HCT116 (cell line): ENCODE data around the gene CD200. TPM values are rescaled to one million over a fixed set of nuclear protein-coding genes. Genes with fewer than 3 reads are reported as not detected.

ENCODE experiments used
- ATAC-seq: fragments of 200-7000 bp; cut with Tn5 transposase; 2 replicates; pipeline ENCODE4 v1.9.1; 2020; ENCODE audit warnings: mild to moderate bottlenecking, moderate library complexity
- BruUV-seq: library from RNA; stranded (reverse); fragments of 400-500 nt; replicated peaks from 2 replicates; lab custom pipeline; 2021; lab: Mats Ljungman, UMichigan
- CTCF ChIA-PET: fragments of 300-600 bp; sonication (Branson Sonifier 250); formaldehyde crosslinking; loops from one replicate; lab custom pipeline; 2021; ENCODE audit warnings: antibody characterized with exemption; lab: Charles Lee
- POLR2A ChIA-PET: fragments of 300-600, 350-600 bp; sonication (Branson Sonifier 250); formaldehyde crosslinking; loops from one replicate; lab custom pipeline; 2021; ENCODE audit warnings: antibody characterized with exemption; lab: Charles Lee
- RAD21 ChIA-PET, 2 experiments: fragments of 300-600 bp; sonication (Branson Sonifier 250); formaldehyde crosslinking; loops; one replicate each; lab custom pipeline; 2023; ENCODE audit warnings: low total read pairs in 2 of 2; ENCODE audit not compliant: uncharacterized antibody in 2 of 2, unreplicated experiment in 2 of 2, low non-redundant PET in 1 of 2; lab: Charles Lee
- DNase-seq: peaks from one replicate; pipeline ENCODE4 v3.0.0-alpha.2; 2010; ENCODE audit warnings: low read depth, low spot score
- H2AFZ ChIP-seq: fragments of 200-600 bp; shearing (Covaris generic), sonication (generic); 2 replicates; pipeline ENCODE4 v1.6.1; 2017; ENCODE audit warnings: low read depth, mixed run types, mixed read lengths, antibody characterized with exemption, low read length; ENCODE audit not compliant: poor library complexity, severe bottlenecking
- H3K27ac ChIP-seq: 2 replicates; pipeline ENCODE4 v1.5.1; 2012; ENCODE audit warnings: low read depth, low read length
- H3K27me3 ChIP-seq: fragments of 200-600 bp; sonication (generic); 2 replicates; pipeline ENCODE4 v1.6.1; 2016; ENCODE audit warnings: mixed run types, low read length, mixed read lengths; ENCODE audit not compliant: insufficient read depth
- H3K36me3 ChIP-seq, 2 experiments: fragments of 200-500 bp in 1 of 2; fragments of 200-600 bp in 1 of 2; sonication (Bioruptor generic) in 1 of 2; sonication (generic) in 1 of 2; 2 replicates each; pipeline versions ENCODE4 v1.5.1 to v1.6.1; 2014 to 2016; ENCODE audit warnings: low read length in 2 of 2, inconsistent platforms in 1 of 2, mixed read lengths in 1 of 2, mixed run types in 1 of 2; ENCODE audit not compliant: insufficient read depth in 2 of 2, control insufficient read depth in 1 of 2
- H3K4me1 ChIP-seq, 2 experiments: fragments of 200-600 bp in 1 of 2; sonication (generic) in 1 of 2; 2 replicates each; pipeline versions ENCODE4 v1.5.1 to v1.6.1; 2012 to 2017; ENCODE audit warnings: low read length in 2 of 2, inconsistent platforms in 1 of 2, mild to moderate bottlenecking in 1 of 2, mixed read lengths in 1 of 2, mixed run types in 1 of 2, moderate library complexity in 1 of 2; ENCODE audit not compliant: insufficient read depth in 2 of 2, control insufficient read depth in 1 of 2
- H3K4me2 ChIP-seq: fragments of 200-600 bp; sonication (generic); 2 replicates; pipeline ENCODE4 v1.6.1; 2017; ENCODE audit warnings: mixed run types, low read length, mixed read lengths
- H3K4me3 ChIP-seq, 2 experiments: fragments of 200-600 bp in 1 of 2; sonication (generic) in 1 of 2; replicated peaks in 1 of 2; 2 replicates each; pipeline ENCODE4 v1.5.1; 2011 to 2016; ENCODE audit warnings: low read length in 2 of 2, control low read depth in 1 of 2, low read depth in 1 of 2, mild to moderate bottlenecking in 1 of 2, mixed read lengths in 1 of 2, mixed run types in 1 of 2
- H3K79me2 ChIP-seq: fragments of 200-600 bp; sonication (generic); 2 replicates; pipeline ENCODE4 v1.6.1; 2017; ENCODE audit warnings: mild to moderate bottlenecking, mixed run types, low read length, moderate library complexity, mixed read lengths; ENCODE audit not compliant: insufficient read depth
- H3K9ac ChIP-seq: fragments of 200-600 bp; sonication (generic); 2 replicates; pipeline ENCODE4 v1.6.1; 2016; ENCODE audit warnings: low read length, mixed read lengths
- H3K9me2 ChIP-seq: fragments of 200-600 bp; sonication (generic), shearing (Covaris generic); 2 replicates; pipeline ENCODE4 v1.6.1; 2017; ENCODE audit warnings: mixed run types, mild to moderate bottlenecking, moderate library complexity; ENCODE audit not compliant: insufficient read depth
- H3K9me3 ChIP-seq, 2 experiments: fragments of 200-500 bp in 1 of 2; fragments of 200-600 bp in 1 of 2; sonication (Bioruptor generic) in 1 of 2; sonication (generic) in 1 of 2; 2 replicates each; pipeline ENCODE4 v1.6.1; 2014 to 2017; ENCODE audit warnings: low read length in 2 of 2, mixed read lengths in 2 of 2, inconsistent platforms in 1 of 2, low read depth in 1 of 2, mild to moderate bottlenecking in 1 of 2, mixed run types in 1 of 2, moderate library complexity in 1 of 2; ENCODE audit not compliant: control insufficient read depth in 1 of 2, insufficient read depth in 1 of 2
- H4K20me1 ChIP-seq: fragments of 200-600 bp; sonication (generic), shearing (Covaris generic); 2 replicates; pipeline ENCODE4 v1.6.1; 2017; ENCODE audit warnings: mixed run types, mild to moderate bottlenecking, moderate library complexity; ENCODE audit not compliant: insufficient read depth
- EZH2 ChIP-seq: fragments of 200-600 bp; sonication (generic); IDR thresholded peaks from 2 replicates; pipeline ENCODE4 v1.6.1; 2017; ENCODE audit warnings: antibody characterized with exemption, mixed run types
- POLR2A ChIP-seq: IDR thresholded peaks from 2 replicates; pipeline ENCODE4 v1.7.0; 2011; ENCODE audit warnings: borderline replicate concordance; ENCODE audit not compliant: insufficient read depth, insufficient read length; ENCODE audit errors: extremely low read depth
- RAD21 ChIP-seq: IDR thresholded peaks from 2 replicates; pipeline ENCODE4 v1.6.1; 2012; ENCODE audit warnings: low read depth, mild to moderate bottlenecking
- SRF ChIP-seq: IDR thresholded peaks from 2 replicates; pipeline ENCODE4 v1.6.1; 2012; ENCODE audit warnings: low read depth
- TCF7L2 ChIP-seq: IDR thresholded peaks from 2 replicates; pipeline ENCODE4 v1.7.0; 2011; ENCODE audit warnings: borderline replicate concordance, inconsistent platforms; ENCODE audit not compliant: insufficient read depth, insufficient read length; ENCODE audit errors: extremely low read depth
- ZFX ChIP-seq: fragments of 450-650 bp; IDR thresholded peaks from 2 replicates; pipeline ENCODE4 v1.6.1; 2017
- ZNF274 ChIP-seq: fragments of 200-500 bp; sonication (Bioruptor generic); IDR thresholded peaks from 2 replicates; pipeline ENCODE4 v1.6.1; 2014; ENCODE audit warnings: mild to moderate bottlenecking, low read depth, low read length, inconsistent platforms
- intact Hi-C: fragments of 100-400 bp; cut with micrococcal nuclease; formaldehyde crosslinking; loops from 2 replicates; pipeline ENCODE4 v1.10.0; 2022
- total RNA-seq: library from RNA; stranded (reverse); gene quantifications from one replicate; pipeline ENCODE4 v1.2.1, GENCODE V29; 2021; ENCODE audit not compliant: unreplicated experiment

CD200 gene
- total RNA-seq, 1 experiment from 2014 or later = not detected

DNA sequence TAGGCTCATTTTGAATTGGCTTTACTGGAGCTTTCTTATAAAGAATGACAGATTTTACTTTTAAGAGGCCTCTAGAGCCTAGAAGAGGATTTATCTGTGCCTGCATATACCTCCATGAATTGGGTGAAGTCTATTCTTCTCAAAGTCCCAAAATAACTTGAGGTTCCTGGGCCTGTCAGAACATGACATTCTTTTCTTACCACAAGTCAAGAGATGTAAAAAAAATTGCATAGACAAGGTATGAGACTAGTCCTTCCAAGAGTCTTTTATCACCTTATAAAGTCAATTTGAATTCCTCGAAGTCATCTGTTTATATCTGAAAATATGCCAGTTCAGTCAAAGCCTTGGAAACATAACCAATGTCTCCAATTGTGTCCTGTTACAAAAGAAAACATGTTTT lies 17.2 kb upstream of the CD200 start:
- Histone ChIP-seq H3K9me2 (no peaks in the 10 kb centered on the region), H4K20me1 (no peaks in the 10 kb centered on the region), H3K9ac (no peak overlapping the region), H3K79me2 (no peaks in the 10 kb centered on the region), H3K4me3 (no peak overlapping the region), H3K27me3 (no peaks in the 10 kb centered on the region), H3K4me2 (no peak overlapping the region), H3K36me3 (no peaks in the 10 kb centered on the region), H2AFZ (no peak overlapping the region), H3K4me1 (no peaks in the 10 kb centered on the region; a peak in 1 of 4 replicates), H3K9me3 (no peaks in the 10 kb centered on the region), H3K27ac (no peak overlapping the region)
- intact Hi-C loops = no loop called here
- no peak for ATAC-seq
- ChIA-PET POLR2A (no interaction called here), RAD21 (no interaction called here), CTCF (interaction anchor here (1.1 to 1.5 kb wide), 2 partner anchors 11 to 22 kb away, joined by 3 to 5 read pairs; partner anchors contain the start of gene SLC9C1)
- no peak for TF ChIP-seq TCF7L2
- TF ChIP-seq ZNF274 = no peak
- no peak for TF ChIP-seq POLR2A
- no peak for TF ChIP-seq RAD21
- no peak for TF ChIP-seq EZH2
- no peak for TF ChIP-seq SRF
- DNase-seq = no peak
- no TSS peak for BruUV-seq

DNA sequence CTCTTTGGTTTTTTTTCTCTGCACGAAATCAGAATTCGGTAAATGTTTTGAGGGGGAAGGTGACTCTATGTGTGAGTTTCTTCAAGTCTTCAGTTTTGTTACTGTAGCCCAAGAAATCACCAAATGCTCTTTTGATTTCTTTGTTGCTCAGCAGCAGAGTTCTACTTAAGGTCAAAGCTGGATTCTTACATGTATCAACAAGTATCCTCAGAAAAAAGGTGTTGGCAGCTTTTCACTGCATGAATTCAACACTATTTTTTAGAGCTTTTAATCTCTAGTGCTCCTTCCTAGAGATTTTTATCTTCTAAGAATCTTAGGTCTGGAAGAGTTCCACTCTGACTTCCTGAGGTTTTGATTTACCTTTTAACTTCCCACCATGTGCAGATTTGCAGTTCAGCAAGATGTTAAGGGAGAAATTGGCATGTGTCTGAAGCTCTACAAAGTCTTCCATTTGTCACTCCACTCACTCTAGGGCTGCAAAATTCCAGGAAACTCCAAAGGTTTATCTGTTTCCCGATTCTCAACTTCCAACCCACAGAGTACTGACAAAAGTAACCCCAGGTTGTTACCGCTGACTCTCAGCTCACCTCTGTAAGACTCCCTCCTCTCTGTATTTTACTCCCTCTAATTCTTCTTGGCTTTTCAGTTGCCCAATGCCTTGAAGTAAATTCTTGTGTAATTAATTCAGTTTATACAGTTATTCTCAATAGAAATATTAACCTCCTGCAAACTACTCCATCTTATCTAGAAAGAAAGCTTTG lies 13.3 kb upstream of the CD200 start:
- CTCF ChIA-PET = interaction anchor here (0.9 to 1.8 kb wide), 3 partner anchors 14 to 208 kb away, joined by 3 to 4 read pairs (median 4); no protein-coding TSS in a partner anchor

More for the DNA sequence above, 13.3 kb upstream of the CD200 start:
- no peak overlapping the region for H3K9ac ChIP-seq
- DNase-seq (no peak), ATAC-seq (no peak)
- no peaks in the 10 kb centered on the region for H4K20me1 ChIP-seq
- peak overlapping the region; percentile 15 for H2AFZ ChIP-seq
- TF ChIP-seq ZFX = no peak
- TF ChIP-seq EZH2 = no peak
- no peak overlapping the region for H3K27ac ChIP-seq
- H3K27me3 ChIP-seq = no peaks in the 10 kb centered on the region
- no peaks in the 10 kb centered on the region for H3K79me2 ChIP-seq
- no peak overlapping the region for H3K4me2 ChIP-seq
- intact Hi-C loops = no loop called here
- H3K36me3 ChIP-seq = no peaks in the 10 kb centered on the region
- ChIA-PET RAD21 (no interaction called here), POLR2A (interaction anchor here (1.4 kb wide), 1 partner anchor 26 kb away, joined by 4 read pairs; the partner anchor contains the start of gene SLC9C1)
- no peaks in the 10 kb centered on the region for H3K9me3 ChIP-seq
- BruUV-seq = no TSS peak
- H3K9me2 ChIP-seq = no peaks in the 10 kb centered on the region
- no peak overlapping the region for H3K4me3 ChIP-seq
- H3K4me1 ChIP-seq = no peaks in the 10 kb centered on the region; a peak in 1 of 4 replicates
